Right lobe of liver (tissue), 6 donors: ENCODE results near the gene HOXB4. TPM values are rescaled to one million over a fixed set of nuclear protein-coding genes. Genes with fewer than 3 reads are reported as not detected.

Experiments
- ATAC-seq, 4 donors: fragments of 200-7000 bp; cut with Tn5 transposase; one replicate each; pipeline ENCODE4 v1.9.1; 2020; ENCODE audit warnings: mild to moderate bottlenecking in 4 of 4, moderate library complexity in 4 of 4
- DNase-seq, 3 donors: peaks; one replicate each; pipeline ENCODE4 v3.0.0-alpha.2; 2020
- H3K27ac ChIP-seq, 3 donors: fragments of 200-600 bp; one replicate each; pipeline ENCODE4 v1.8.0; 2022
- H3K27me3 ChIP-seq, 2 donors: fragments of 200-600 bp; one replicate each; pipeline ENCODE4 v1.8.0; 2022
- H3K36me3 ChIP-seq, 4 donors: fragments of 200-600 bp; sonication (generic) in 1 of 4; one replicate each; pipeline versions ENCODE4 v1.5.1 to v1.8.0; 2017 to 2022; ENCODE audit warnings: control low read depth in 1 of 4
- H3K4me1 ChIP-seq, 4 donors: fragments of 200-600 bp; sonication (generic) in 1 of 4; one replicate each; pipeline versions ENCODE4 v1.5.1 to v1.8.0; 2017 to 2022; ENCODE audit warnings: control low read depth in 1 of 4
- H3K4me3 ChIP-seq, 3 donors: fragments of 200-600 bp; one replicate each; pipeline ENCODE4 v1.8.0; 2022
- H3K9me3 ChIP-seq, 4 donors: fragments of 200-600 bp; sonication (generic) in 1 of 4; one replicate each; pipeline versions ENCODE4 v1.5.1 to v1.8.0; 2017 to 2022; ENCODE audit warnings: control low read depth in 1 of 4
- POLR2A ChIP-seq: fragments of 450-650 bp; IDR thresholded peaks from one replicate; pipeline ENCODE4 v1.6.1; 2017; ENCODE audit warnings: antibody characterized with exemption, mild to moderate bottlenecking
- WGBS: methylation state at CpG from one replicate; pipeline ENCODE4 v1.1.6; 2018; ENCODE audit warnings: low coverage, low lambda C conversion rate; ENCODE audit not compliant: insufficient coverage; ENCODE audit errors: missing lambda C conversion rate; 5-methylcytosine and 5-hydroxymethylcytosine counted together
- intact Hi-C, 2 donors: fragments of 100-400 bp; cut with DNase I; formaldehyde crosslinking; loops; one replicate each; pipeline versions ENCODE4 v1.11.2 to v1.14.1; 2022
- total RNA-seq, 6 experiments: library from RNA; depleted of rRNA in 2 of 6; stranded (reverse); fragments of >200 nt in 2 of 6; fragmentation: NEBNext Ultra II Directional in 3 of 6; extraction: Animal tissue kit (Norgen Biotek cat#: 25700) in 3 of 6; gene quantifications; one replicate each; pipeline versions ENCODE4 v1.1.0 to v1.2.4, GENCODE V29; 2016 to 2023
- TF ChIP-seq, protein P1 (sequence below), 4 donors: fragments of 200-600 bp in 3 of 4; fragments of 450-650 bp in 1 of 4; IDR thresholded peaks; one replicate each; pipeline versions ENCODE4 v1.5.1 to v1.8.0; 2016 to 2022; ENCODE audit warnings: antibody characterized with exemption in 4 of 4, mild to moderate bottlenecking in 2 of 4
- donor health status: DM: no; HTN: yes; CAD: no.
- donor health status: DM: no; HTN: no; CAD: no.
- donor health status: DM: no; HTN: no; CAD: no.
- donor health status: DM: no; HTN: yes; CAD: no.
- donor health status: DM: no; HTN: yes; CAD: no.

Gene HOXB4
- total RNA-seq, 6 experiments from 2014 or later = 0.31 to 1.1 (median 0.68) TPM

GRCh38 chr17:48594538-48595277 is 16.6 kb upstream of the HOXB4 start:
- Histone ChIP-seq H3K36me3 (no peaks in the 10 kb centered on the region), H3K4me1 (peaks cover 0 to 9% (median 0%) of the 10 kb centered on the region in 4 donors), H3K4me3 (no peak overlapping the region), H3K27me3 (peaks cover 0 to 51% of the 10 kb centered on the region in 2 donors), H3K27ac (no peak overlapping the region), H3K9me3 (no peaks in the 10 kb centered on the region)
- TF ChIP-seq POLR2A = no peak
- TF ChIP-seq, protein P1, sequence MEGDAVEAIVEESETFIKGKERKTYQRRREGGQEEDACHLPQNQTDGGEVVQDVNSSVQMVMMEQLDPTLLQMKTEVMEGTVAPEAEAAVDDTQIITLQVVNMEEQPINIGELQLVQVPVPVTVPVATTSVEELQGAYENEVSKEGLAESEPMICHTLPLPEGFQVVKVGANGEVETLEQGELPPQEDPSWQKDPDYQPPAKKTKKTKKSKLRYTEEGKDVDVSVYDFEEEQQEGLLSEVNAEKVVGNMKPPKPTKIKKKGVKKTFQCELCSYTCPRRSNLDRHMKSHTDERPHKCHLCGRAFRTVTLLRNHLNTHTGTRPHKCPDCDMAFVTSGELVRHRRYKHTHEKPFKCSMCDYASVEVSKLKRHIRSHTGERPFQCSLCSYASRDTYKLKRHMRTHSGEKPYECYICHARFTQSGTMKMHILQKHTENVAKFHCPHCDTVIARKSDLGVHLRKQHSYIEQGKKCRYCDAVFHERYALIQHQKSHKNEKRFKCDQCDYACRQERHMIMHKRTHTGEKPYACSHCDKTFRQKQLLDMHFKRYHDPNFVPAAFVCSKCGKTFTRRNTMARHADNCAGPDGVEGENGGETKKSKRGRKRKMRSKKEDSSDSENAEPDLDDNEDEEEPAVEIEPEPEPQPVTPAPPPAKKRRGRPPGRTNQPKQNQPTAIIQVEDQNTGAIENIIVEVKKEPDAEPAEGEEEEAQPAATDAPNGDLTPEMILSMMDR (IDR thresholded peaks at IDR 0.05) = no peak
- intact Hi-C loops = no loop called here
- WGBS = 45% methylated on average over 12 of the region's 25 CpGs
- no peak for ATAC-seq
- DNase-seq = no peak

DNA sequence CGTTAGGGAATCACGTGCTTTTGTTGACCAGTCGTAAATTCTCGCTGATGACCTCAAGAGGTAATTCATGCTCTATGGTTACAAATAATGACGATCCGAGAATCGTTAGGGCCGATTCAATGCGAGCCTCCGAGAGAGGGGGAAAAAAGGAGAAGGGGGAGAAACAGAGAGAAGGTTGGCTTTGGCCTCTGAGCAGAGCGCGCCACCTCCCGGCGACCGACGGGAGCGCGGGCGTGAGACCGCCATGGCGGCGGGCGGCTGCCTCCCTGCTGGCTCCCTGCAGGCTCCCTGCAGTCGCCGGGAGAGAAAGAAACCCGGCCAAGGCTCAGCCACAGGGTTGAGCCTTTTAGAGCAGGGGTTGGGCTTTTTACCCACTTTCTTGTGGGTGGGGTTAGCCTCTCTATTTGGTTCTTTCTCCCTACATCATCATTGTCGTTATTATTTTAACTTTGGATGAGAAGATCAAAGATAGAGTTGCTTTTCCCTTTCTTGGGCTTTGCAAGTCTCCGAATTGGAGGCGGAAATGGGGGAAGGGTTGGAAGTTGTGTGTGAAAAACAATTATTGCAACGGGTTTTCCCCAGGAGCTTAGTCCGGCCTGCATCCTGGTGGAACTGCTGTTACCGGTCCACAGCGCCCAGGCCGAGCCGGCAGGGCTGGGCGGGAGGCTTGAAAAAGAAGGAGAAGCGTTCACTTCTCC is 15.8 kb upstream of the HOXB4 start:
- TF ChIP-seq, protein P1 (IDR thresholded peaks at IDR 0.05) = peak; percentile 60 to 88 (median 79)
- no peak for TF ChIP-seq POLR2A
- H3K36me3 ChIP-seq = no peaks in the 10 kb centered on the region
- H3K27ac ChIP-seq = no peak overlapping the region
- DNase-seq (peak in 2 of 3 donors; percentile 68 to 72), ATAC-seq (peak; percentile 74 to 77 (median 76))
- H3K4me1 ChIP-seq = peaks cover 0 to 9% (median 0%) of the 10 kb centered on the region in 4 donors
- peaks cover 0 to 46% of the 10 kb centered on the region in 2 donors for H3K27me3 ChIP-seq
- H3K4me3 ChIP-seq = no peak overlapping the region
- no peaks in the 10 kb centered on the region for H3K9me3 ChIP-seq
- intact Hi-C loops = no loop called here
- 7% methylated on average over 27 of the region's 37 CpGs for WGBS

GRCh38 chr17:48593126-48593829 is 15.1 kb upstream of the HOXB4 start, which contains the start of gene HOXB5:
Gene HOXB5, minus strand, starts transcription at chr17:48593779. Its CDS starts 97 bp downstream, at chr17:48593682.
- Histone ChIP-seq H3K4me1 (peaks cover 0 to 9% (median 0%) of the 10 kb centered on the region in 4 donors), H3K4me3 (peak within 1 kb of the TSS; percentile 10 to 32 (median 14)), H3K9me3 (no peaks in the 10 kb centered on the region), H3K36me3 (no peaks in the 10 kb centered on the region), H3K27me3 (peaks cover 0 to 43% of the 10 kb centered on the region in 2 donors), H3K27ac (peak within 1 kb of the TSS; percentile 15 to 47 (median 44))
- intact Hi-C loops = no loop called here
- DNase-seq (peak in 1 of 3 donors; percentile 35), ATAC-seq (peak; percentile 9 to 11 (median 9))
- 2% methylated on average over 20 of the region's 50 CpGs for WGBS
- TF ChIP-seq, protein P1 (IDR thresholded peaks at IDR 0.05) = no peak
- no peak for TF ChIP-seq POLR2A

GRCh38 chr17:48592577-48592976 is 14.4 kb upstream of the HOXB4 start:
- peak overlapping the region; percentile 10 to 32 (median 14) for H3K4me3 ChIP-seq
- H3K4me1 ChIP-seq = peaks cover 0 to 2% (median 0%) of the 10 kb centered on the region in 4 donors
- no peaks in the 10 kb centered on the region for H3K9me3 ChIP-seq
- intact Hi-C loops = no loop called here
- no peaks in the 10 kb centered on the region for H3K36me3 ChIP-seq
- no peak for DNase-seq
- no peak for TF ChIP-seq POLR2A
- TF ChIP-seq, protein P1 (IDR thresholded peaks at IDR 0.05) = no peak
- 11% methylated on average over 14 of the region's 14 CpGs for WGBS
- H3K27ac ChIP-seq = peak overlapping the region in 2 of 3 donors; percentile 15 to 44
- ATAC-seq = peak in 3 of 4 donors; percentile 8 to 20 (median 14)
- H3K27me3 ChIP-seq = peaks cover 0 to 36% of the 10 kb centered on the region in 2 donors
